Midbrain (tissue), 1 donor: ENCODE data around the gene SLC17A9.

Source experiments
- DNase-seq: peaks from one replicate; lab custom pipeline; 2025; lab: John Stamatoyannopoulos, UW

SLC17A9 gene

DNA sequence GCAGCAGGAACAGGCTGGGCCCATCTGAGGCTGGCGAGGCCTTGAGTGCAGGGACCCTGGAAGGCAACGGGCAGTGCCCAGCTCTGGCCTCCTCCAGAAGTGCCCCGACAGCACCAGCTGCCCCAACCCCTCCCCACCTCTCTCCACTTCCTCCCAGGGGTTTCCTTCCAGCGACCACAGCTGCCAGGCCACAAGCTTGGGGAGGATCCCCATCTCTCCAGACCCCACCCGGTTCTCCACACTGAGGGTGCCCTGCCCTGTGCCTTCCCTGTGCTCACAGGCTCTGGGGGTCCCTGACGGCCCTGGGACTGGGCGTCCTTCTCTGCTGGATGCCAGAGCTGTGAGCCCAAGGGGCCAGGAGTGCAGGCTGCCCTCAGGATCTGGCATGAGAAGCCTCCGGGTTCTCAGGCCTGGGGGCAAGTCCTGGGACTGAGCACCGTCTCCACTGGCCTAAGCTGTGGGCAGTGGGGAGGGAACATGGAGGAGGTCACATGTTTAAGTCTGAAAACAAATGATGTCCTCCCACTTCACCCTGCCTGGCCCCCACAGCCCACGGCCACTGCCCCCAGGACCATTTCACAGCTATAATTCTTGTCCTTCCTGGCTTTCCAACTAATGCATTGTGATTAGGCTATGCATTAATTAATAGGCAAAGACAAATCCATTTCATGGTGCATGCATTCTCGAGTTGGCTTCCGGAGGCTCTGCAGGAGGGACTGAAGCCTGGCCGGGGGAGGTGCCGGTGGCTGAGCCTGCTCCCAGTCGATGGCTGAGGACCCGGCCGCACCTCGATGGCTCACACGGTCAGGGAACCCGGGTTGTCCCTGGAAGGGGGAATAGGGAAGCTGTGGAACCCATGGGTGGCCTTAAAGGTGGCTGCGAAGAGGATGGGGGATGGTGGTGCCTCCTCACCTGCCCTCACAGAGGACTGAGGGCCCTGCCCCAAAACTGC, 29.9 kb downstream of the SLC17A9 start:
- no peak for DNase-seq

- DNase-seq: no peak
Measured at GRCh38 chr20:62983210-62983609, 30.7 kb downstream of the SLC17A9 start.

GRCh38 chr20:62984666-62985443, 32.3 kb downstream of the SLC17A9 start:
- peak; percentile 26 for DNase-seq

DNA sequence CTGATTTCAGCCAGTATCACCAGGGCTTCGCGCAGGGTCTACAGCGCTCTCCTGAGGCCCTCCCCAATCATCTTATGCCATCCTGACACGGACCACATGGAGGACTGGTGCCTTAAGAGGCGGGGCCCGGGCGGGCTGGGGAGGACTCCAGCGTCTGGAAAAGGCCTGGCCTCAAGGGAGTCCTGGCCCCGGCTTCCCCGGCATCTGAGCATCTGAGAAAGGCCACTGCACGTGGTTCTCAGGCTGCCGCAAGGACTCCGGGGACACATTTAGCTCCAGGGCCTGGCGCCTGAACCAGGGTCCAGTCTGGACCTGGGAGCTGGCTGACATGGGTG, 32.9 kb downstream of the SLC17A9 start:
- no peak for DNase-seq

DNA sequence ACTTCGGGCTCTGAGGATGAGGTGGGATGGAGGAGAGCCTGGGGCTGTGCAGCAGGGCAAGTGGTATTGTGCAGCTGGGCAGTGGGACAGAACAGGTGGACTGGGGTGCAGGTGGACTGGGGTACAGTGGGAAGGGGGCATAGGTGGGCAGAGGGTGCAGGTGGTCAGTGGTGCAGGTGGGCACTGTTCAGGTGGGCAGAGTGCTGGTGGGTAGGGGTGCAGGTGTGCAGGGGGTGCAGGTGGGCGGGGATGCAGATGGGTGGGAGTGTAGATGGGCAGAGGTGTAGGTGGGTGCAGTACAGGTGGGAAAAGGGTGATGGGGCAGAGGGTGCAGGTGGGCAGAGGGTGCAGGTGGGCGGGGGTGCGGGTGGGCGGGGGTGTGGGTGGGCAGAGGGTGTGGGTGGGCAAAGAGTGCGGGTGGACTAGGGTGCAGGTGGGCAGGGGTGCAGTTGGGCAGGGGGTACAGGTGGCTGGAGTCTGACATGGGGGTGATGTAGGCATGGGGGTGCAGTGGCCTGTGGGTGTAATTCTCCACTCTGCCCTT, 33.8 kb downstream of the SLC17A9 start:
- DNase-seq: no peak

DNA sequence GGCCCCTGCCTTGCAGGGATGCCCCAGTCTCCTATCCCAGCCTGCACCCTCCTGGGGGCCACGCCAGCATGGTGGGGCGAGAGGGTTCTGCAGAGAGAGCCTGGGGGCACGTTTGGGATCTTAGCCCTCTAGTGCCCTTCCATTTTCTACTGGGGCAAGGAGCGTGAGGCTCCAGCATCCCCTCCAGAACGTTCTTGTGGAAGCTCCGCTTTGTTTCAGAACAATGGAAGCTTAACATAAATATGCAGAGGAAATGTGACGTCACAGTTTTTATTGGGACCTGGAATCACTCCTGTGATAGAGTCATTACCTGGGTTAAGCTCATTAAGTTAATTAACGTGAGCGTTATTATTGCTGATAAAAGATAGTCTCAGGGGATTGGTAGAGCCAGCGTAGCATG, 34.6 kb downstream of the SLC17A9 start:
- no peak for DNase-seq

GRCh38 chr20:62989201-62989601, 36.7 kb downstream of the SLC17A9 start:
- DNase-seq: no peak

DNA sequence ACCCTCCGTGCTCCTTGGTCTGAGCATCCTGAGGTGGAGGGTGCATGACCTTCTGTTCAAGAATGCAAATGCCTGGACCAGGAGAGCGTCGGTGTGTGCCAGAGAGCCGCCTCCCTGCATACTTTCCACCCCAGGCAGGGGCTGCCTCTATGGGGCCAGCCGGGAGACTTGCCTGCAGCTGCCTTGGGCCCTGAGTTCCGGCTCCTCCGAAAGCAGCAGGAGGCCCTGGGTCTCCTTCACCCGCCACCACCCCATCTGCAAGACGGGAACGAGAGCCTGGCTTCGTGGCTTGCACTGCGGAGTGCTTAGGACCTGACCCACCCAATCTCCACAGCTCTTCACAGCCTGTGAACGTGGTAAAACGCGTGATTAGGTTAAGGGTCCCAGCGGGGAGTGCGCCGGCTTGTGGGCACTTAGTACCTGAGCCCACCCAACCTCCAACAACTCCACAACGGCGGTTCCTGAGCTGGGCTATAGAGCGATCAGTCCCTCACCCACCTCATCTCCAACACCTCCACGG, 37.9 kb downstream of the SLC17A9 start:
- no peak for DNase-seq

- DNase-seq: no peak
Measured at GRCh38 chr20:62991196-62991807, 38.8 kb downstream of the SLC17A9 start.

DNA sequence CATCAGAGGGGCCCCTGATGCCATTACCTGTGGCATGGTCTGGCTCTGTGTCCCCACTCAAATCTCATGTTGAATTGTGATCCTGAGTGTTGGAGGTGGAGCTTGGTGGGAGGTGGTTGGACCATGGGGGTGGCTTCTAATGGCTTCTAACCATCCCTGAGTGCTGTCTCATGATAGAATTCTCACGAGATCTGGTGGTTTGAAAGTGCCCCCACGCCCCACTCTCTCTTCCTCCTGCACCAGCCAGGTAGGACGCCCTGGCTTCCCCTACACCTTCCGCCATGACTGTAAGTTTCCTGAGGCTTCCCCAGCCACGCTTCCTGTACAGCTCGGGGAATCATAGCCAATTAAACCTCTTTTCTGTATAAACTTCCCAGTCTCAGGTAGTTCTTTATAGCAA, 39.4 kb downstream of the SLC17A9 start:
- no peak for DNase-seq

- DNase-seq: no peak
Measured at GRCh38 chr20:62993856-62994494, 41.5 kb downstream of the SLC17A9 start.

- no peak for DNase-seq
Measured at GRCh38 chr20:62994869-62995281, 42.4 kb downstream of the SLC17A9 start.

- no peak for DNase-seq
Measured at GRCh38 chr20:62995481-62995880, 43.0 kb downstream of the SLC17A9 start.

DNA sequence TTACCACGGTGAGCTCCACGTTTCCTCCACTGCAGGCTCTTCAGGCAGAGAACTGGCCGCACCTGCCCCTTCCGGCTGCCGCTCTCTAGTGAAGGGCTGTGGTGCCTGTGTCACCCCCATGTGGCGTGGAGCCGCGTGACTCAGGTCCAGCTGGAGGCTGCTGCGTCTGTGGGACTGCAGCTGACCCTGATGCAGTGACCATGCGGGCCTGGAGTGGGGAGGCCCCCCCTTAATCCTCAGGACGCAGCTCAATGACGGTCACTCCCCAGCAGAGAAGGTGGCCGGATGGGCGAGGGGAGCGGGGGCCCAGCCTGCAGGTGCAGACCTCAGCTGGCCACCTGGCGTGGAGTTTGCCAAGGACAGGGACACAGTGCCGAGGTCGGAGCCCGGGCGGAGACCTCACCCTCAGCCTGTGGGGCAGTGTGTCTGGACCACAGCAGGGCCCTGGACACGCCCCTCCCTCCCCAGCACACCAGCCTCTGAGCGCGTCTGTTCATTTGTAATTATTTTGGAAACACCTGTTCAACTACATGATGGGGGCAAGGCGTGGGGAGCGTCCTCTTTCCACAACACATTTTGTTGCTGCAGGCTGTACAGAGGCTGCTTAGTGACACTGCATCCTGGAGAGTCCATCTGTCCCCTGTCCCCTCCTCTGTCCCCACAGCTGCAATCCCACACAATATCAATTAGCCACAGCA, 43.5 kb downstream of the SLC17A9 start:
- DNase-seq: no peak

- no peak for DNase-seq
Measured at GRCh38 chr20:62996596-62996982, 44.1 kb downstream of the SLC17A9 start.

GRCh38 chr20:62997417-62998035, 45.0 kb downstream of the SLC17A9 start:
- DNase-seq: no peak

- no peak for DNase-seq
Measured at GRCh38 chr20:62998449-62998848, 45.9 kb downstream of the SLC17A9 start.

- DNase-seq: no peak
Measured at GRCh38 chr20:62999580-62999979, 47.1 kb downstream of the SLC17A9 start.

DNA sequence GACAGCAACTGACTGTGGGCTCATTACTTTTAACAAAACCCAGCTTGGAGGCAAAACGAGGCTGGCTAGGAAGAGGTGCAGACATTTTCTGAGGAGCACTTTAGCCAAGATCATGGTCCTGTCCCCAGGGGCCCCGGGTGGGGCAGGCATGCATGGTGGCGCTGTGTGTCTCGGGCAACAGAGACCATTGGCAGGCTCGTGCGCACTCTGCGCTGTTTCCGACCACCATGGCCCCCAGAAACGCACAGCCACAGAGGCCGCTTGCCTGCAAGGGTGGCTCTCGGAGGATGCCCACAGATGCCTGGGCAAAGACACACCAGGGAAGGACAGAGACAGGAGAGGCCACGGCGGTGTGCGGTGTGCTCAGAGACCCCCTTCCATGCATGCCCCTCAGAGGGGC, 47.5 kb downstream of the SLC17A9 start:
- no peak for DNase-seq

- DNase-seq: no peak
Measured at GRCh38 chr20:63000958-63001357, 48.4 kb downstream of the SLC17A9 start.

DNA sequence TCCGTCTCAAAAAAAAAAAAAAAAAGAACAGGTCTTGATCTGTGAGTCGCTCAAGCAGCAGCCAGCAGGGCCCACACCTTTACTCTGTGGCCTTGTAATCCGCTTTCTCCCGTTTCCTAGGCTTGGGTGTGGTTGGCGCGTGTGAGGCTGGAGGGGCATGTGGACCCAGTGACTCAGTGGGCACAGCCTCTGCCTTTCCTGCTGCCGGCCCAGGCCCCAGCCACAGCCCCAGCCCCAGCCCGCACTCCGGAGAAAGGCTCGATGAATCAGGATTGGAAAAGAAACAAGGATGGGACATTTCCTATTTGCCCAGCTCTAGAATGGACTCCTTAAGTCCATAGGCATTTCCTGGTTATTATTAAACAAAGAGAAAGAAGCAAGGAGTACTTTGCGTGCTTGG, 50.0 kb downstream of the SLC17A9 start:
- no peak for DNase-seq
